SKM-1 (cell line): ENCODE data around the gene MLEC.
"Not testable (repeated sequence)": the region's sequence is repeated elsewhere in the genome, so short reads cannot be mapped to it uniquely, and the experiment has no call there.

Experiments
- DNase-seq: peaks from one replicate; lab custom pipeline; 2025; ENCODE audit not compliant: unreplicated experiment; lab: John Stamatoyannopoulos, UW

MLEC gene

DNA sequence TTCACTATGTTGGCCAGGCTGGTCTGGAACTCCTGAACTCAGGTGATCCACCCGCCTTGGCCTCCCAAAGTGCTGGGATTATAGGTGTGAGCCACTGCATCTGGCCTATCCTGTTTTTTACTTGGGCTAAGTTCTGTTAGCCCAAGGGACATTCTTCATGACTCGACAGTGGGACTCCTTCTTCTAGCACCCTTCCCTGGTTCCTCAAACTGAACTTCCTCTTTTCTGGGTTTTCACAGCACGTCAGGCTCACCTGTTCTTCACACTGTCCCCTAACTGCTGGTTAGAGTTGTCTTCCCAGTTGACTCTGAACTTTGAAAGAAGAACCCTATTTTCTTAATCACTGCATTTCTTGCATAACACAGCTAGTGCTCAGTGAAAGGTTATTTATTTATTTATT lies 24.1 kb upstream of the MLEC start:
- DNase-seq, result peak; percentile 42

DNA sequence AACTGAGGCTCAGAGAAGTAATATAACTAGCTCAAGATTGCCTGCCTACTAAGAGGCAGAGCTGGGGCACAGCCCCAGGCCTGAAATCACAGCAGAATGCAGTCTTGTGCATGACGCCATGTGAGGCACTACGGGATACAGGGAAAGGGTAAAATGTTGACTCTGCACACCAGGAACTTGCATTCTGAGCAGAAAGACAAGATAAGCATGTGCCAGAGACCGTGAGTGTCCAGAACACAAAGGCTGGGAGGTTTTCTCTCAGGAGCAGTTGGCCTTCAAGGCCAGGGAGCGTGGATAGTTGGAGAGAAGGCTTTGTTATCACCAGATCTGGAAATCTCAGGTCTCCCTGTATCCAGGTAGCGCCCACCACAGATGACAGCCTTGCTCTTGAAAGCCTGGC lies 23.2 kb upstream of the MLEC start:
- no peak for DNase-seq

DNA sequence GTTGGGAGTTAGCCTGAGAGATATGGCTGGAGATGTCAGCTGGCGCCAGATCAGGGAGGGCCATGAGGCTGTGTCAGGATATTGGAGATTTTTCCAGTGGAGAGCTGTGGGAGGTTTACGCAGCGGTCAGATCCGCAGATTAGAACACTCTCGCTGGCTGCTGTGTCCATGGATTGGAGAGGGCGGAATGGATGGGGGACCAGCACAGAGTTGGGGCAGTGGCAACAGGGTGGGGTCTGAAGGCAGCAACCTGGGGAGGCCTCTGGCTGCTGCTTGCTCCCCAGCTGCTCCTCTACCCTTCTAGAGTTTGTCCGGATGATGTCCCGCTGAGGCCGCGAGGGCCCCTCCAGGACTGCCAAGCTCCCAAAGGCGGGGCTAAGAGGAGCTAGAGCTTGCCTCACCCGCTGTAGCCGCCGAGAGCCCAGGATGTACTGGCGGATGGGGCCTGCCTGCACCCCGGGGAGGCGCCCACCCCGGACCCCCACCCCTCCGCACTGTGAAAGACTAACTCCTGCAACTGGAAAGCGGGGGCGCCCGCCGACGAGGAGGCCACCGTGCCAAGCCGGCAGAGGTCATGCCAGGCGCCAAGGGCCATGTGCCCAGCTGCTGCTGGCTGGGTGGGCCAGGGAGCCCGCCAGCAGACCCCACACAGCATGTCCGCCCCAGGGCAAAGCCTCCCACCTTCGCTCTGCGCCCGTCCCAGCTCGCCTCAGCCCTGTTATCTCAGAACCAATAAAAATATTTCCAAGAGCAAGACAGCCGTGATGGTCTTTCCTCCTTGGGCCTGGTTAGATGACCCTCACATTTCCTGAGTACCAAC lies 20.2 kb upstream of the MLEC start:
- no peak for DNase-seq

DNA sequence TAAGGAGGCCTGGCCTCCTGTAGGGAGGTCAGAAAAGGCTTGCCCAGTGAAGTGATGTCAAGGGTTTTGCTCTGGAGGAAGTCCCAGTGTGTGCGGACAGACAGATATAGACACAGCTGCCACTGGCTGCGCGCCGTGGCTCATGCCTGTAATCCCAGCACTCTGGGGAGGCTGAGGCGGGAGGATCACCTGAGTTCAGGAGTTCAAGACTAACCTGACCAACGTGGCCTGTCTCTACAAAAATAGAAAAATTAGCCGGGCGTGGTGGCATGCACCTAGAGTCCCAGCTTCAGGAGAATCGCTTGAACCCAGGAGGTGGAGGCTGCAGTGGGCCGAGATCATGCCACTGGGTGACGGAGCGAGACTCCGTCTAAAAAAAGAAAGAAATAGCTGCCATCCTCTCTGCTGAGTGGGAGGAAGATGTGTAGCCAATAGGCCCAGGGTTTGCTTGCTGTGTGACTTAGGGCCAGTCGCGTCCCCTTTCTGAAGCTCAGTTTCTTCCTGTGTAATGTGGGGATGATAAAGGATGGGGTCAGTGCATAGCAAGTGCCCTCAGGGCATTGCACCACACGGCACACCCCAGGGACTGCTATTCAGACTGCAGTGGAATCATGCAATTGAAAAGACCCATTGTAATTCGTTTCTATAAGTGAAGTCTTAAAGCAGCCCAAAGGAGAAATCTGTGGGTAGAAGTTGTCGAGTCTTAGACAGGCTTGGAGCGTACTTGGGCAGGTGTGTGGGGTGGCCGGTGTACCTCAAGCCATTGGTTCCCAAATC lies 18.7 kb upstream of the MLEC start:
- no peak for DNase-seq

DNA sequence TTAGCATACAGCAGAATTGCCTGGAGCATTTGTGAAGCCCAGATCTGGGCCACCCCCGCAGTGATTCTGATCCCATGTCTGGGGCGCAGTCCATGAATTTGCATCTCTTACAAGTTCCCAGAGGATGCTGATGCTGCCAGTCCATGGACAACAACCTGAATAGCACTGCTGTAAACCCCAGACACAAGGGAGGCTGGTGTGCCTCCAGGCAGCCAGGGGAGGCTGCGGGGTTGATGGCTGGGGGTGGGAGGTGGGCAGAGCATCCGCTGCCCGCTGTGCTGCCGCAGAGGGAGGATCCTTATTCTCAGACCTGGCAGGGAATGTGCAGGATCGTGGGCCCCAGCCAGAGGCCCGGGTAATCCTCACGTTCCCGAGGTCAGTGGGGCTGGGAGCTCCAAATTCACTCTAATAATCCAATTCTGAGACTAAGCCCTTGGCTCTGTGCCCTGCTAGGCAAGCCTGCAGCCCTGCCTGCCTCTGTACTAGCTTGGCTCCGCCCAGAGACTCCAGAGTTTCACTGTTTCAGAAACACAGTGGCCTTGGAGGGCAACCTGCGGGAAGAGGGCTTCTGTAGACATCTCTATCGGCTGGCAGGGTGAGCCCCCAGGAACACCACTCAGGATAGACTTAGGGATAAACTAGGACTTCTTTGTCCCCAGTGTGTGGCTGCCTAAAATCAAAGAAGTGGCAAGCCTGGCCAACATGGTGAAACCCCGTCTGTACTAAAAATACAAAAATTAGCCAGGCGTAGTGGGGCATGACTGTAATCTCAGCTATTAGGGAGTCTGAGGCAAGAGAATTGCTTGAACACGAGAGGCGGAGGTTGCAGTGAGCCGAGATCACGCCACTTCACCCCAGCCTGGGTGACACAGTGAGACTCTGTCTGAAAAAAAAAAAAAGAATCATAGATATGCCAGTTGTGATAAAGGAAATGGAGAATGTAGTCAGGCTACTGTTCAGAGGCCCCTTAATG lies 17.8 kb upstream of the MLEC start:
- no peak for DNase-seq

DNA sequence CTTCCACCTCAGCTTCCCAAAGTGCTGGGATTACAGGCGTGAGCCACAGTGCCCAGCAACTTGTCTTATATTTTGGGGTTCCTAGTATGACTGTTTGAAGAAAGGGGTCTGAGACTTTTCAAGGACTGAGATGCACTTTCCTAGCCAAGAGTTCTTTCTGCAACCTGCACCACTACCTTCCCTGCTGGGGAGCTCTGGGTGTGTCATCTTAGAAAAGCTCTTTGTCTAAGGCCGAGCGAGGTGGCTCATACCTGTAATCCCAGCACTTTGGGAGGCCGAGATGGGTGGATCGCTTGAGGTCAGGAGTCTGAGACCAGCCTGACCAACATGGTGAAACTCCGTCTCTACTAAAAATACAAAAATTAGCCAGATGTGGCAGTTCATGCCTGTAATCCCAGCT lies 16.7 kb upstream of the MLEC start:
- not testable (repeated sequence) for DNase-seq

DNA sequence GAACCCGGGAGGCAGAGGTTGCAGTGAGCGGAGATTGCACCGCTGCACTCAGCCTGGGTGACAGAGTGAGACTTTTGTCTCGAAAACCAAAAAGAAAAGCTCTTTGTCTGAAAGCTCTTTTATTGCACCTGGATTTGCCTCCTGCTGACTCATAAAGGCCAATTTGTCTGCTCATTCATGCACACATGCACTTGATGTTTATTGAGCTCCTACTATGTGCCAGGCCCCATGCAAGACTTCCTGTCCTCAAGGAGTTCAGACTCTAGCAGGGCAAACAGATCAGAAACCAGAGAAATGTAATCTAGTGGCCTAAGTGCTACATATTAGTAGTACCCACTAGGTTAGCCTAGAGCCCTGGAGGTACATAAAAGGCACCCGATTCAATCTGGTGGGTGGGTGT lies 16.3 kb upstream of the MLEC start:
- DNase-seq, result no peak

DNA sequence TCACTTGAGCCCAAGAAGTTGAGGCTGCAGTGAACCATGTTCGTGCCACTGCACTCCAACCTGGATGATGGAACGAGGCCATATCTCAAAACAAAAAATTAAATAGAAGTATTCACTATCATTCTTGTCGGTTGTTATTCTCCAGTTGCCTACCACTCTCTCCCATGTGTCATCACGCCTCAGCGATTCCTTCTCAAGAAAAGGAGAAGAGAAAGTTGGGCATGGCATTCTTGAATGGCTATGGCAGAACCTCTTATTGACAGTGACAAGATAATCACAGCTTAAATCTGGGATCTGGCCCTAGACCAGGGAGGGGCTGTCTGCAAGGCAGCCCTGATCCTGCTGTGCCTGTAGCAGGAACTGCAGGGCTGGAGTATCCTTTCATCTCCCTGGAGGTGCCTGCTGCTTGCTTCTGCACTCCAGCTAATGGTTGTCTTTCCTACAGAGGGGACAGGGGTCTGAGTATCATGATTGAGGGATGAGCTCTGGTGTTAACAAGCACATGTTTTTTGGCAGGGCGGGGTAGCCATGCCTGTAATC lies 12.8 kb upstream of the MLEC start:
- DNase-seq, result no peak

DNA sequence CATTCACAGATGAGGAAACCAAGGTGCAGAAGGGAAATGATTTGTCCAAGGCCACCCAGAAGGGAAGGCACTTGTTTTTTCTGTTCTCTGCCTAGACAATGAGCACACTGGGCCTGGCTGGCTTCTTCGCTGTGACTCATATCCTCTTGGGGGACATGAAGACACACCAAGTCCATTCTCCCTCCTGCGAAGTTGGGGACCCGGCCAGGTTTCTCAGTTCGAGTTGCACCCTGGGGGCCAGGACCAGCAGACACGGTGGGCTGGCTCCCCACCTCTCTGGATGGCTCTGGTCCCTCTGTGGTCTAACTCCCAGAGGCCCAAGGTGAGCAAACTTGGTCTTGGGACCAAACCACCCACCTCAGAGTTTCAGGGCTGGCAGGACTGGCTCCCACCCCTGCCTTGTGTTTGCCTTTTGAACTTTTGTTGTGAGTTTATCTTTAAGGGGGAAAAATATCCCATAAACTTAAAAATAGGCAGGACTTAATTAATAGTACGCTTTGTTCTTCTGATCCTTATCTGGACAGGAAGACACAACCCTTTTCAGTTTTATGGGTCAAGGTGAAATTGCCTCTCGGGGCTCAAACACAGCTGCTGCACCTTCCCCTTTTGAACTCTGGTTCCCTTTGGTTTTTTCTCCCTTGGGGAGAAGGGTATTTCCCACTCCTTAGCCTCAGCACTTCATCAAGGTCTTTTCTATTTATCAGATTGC lies 9.0 kb upstream of the MLEC start:
- DNase-seq, result no peak

DNA sequence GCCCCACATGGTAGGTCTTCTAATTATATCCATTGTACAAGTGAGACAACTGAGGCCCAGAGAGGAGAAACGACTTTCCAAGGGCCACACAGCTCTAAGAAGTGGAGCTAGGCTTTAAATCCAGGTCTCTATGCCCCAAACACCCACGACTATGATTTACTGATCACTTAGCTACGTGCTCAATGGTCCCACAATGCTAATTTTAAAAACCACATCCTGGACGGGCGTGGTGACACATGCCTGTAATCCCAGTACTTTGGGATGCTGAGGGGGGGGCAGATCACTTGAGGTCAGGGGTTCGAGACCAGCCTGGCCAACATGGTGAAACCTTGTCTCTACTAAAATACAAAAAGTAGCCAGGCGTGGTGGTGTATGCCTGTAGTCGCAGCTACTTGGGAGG lies 8.4 kb upstream of the MLEC start:
- DNase-seq, result no peak

DNA sequence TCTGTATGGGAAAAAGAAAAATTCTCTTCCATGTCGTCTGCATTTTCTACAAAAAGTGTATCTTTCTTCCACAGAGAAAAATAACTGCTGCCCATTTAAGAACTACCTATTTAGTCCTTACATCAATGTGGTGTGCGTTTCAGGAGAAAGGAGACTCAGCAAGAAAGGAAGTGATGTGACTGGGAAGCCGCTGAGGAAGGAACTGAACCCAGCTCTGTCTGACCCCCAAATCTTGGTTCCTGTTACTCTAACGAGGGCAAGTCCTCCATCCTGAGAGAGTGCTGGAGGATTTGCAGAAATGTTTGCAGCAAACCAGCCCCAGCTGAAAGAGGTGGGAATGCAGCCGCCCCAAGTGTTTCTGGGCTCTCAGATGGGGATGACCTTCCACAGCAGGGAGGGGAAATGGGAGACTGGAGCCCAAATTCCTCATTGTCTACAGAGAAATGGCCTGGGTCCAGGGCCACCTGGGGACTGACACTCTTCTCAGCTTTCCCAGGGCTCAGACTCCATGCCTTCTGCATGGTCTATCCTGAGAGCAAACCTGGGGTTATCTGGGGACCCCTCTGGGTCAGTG lies 6.7 kb upstream of the MLEC start:
- DNase-seq, result no peak

DNA sequence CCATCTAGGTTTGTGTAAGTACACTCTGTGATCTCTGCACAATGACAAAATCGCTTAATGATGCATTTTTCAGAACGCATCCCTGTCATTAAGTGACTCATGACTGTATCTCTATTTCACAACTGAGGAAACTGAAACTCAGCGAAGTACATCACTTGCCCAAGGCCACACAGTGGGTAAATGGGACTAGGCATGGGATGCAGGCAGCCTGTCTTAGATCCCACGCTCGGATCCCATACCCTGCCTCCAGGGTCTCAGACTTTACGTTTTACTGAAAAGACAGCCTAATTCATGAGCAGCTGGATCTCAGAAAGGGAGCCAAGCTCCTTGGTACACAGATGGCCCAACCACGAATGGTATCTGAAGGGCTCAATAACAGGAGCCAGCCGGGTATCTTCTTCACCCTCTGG lies 2.4 kb upstream of the MLEC start:
- no peak for DNase-seq

DNA sequence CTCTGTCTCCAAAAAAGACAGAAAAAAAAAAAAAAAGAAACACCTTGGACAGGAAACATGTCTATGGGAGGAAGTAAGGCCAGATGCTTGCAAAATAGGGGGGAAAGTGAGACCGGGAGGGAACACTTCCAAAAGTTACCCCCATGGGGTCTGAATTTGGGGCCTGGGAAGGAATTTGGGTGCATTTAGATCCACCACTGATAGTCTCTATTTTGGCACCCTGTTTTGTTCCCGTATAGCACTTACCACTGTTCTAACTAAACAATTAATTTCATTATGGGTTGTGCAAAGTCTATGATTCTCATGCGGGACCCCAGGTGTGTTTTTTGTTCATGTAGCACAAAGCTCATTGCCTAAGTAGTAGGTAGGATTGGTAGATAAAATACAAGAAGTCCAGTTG lies 1.4 kb upstream of the MLEC start:
- DNase-seq, result no peak

DNA sequence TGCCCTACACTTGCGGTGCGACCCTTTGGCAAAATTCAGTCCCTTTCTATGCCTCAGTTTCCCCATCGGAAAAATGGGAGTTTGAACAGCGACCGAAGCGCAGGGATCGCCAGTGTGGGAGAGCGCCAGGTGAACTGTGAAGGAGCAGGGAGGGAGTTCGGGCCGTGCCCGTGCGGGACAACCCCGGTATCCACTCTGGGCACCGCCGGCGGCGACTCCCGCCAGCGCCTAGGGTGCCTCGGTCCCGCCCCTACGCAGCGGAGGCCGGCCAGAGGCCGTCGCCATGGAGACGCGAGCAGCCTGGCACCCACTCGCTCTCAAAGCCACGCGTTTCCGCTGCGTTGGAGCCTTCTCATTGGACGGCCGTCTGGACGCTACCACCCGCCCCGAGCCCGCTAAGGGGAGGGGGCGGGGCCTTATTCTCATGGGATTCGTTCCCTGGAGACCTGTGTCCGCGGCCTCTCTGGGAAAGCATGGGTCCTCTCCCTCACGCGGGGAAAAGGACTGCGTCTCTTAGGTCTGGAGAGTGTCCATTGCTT lies 729 bp upstream of the MLEC start:
- peak; percentile 61 for DNase-seq

DNA sequence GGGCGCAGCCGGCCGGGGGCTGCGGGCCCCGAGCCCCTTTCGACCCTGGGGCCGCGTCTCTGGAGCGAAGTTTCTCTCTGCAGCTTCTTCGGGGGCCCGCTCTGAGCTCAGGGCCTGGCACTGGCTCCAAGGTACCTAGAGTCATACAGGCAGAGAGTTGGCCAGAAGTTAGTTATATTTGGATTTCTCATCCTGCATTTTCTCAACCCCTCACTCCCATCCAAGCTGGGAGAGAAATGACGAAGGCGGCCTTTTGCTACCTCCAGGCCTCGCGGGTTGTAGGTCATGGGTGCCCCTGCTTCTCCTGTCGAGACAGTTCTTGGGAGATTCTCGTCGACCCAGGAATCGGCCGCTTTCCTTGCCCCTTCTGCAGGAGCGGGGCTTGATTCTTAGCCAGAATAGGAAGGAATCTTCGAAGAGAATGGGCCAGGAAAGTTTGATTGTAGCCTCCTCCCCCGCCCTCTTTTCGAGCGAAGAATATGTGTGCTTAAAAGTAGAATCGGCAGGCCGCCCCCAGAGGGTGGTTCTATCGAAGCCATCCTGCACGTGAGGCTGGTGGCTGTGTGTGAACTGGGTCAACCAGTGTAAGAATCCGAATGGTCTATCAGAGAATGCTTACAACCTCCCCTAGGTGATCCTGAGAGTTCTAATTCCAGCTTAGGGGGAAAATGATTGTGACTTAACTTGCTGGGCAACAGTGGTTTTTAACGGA lies 785 bp downstream of the MLEC start:
- no peak for DNase-seq

DNA sequence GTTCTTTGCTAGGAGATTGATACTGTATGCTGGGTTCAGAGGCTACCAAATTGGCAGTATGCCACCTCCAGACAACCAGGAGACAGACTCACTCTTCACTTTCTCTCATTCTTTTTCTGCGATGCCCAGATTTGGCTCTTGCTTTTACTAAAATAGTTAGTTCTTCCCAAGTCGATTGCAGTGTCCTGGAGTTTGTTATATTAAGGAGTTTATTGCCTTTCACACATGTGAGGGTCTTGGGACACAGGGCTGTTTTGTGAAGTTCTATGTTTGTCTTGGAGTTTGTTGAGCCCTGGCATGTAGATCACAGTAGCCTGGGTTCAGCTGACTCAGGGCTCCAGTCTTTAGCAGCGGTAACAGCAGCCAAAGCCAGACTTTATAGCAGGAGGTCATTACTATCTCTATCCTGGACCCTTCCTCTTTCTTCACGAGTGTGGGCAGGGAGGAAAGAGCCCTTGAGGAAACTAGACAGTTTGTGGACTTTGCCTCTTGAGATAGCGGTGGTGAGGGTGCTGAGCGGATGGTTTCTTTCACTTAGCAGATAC lies 1.6 kb downstream of the MLEC start:
- DNase-seq, result no peak

DNA sequence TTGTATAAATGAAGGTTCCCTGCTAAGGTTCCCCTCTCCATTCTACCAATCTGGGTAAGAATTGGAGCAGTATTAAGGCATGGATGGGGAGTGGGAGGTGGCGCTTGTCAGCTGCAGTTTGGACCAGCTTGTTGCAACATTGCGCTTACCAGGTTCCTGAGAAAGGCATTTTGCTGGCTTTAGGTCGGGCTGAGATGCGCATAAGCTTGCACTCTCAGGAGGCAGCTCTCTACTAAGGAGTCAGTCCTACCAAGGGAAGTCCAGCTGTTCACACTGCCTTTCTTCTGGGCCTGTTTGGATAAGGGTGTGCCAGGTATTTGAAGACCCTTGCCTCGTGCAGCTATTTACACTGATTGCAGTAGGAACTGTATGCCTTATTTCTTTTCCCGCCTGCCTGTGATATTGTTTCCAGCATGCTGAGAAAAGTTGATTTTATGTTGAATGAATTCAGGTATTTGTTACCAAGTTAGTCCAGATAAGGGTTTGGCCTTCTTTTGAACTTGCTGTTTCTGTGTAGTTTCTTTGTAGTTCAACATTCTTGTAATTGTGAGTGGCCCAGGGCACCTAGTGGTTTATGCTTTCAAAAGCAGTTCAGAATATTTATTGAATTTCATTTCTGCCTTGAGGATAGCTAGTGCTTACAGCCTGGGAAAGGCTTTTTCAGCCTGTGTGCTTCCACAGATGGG lies 2.6 kb downstream of the MLEC start:
- no peak for DNase-seq

DNA sequence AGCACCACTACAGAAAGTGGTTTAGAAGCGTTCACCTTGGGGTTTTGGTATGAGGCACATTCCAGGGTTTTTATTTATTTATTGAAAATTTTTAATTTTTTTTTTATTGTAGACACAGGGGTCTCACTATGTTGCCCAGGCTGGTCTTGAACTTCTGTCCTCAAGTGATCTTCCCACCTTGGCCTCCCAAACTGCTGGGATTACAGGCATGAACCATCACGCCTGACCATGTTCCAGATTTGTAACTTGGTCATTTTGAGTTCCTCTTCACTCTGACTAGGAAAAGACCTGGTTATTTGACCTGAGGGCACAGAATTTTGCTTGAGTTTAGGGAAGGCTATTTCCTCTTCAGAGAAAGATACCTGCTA lies 3.1 kb downstream of the MLEC start:
- no peak for DNase-seq
